Progenitor cell of endocrine pancreas (in vitro differentiated cells): Measurements from ENCODE around the gene SMCHD1. TPM values are rescaled to one million over a fixed set of nuclear protein-coding genes. Genes with fewer than 3 reads are reported as not detected.
"Not testable (repeated sequence)": the region's sequence is repeated elsewhere in the genome, so short reads cannot be mapped to it uniquely, and the experiment has no call there.

Source experiments
- DNase-seq: peaks from one replicate; pipeline ENCODE4 v3.0.0; 2021; ENCODE audit warnings: low spot score; ENCODE audit not compliant: unreplicated experiment
- H3K27ac Mint-ChIP-seq: 2 replicates; pipeline ENCODE4 v1.8.0; 2021; ENCODE audit warnings: mild to moderate bottlenecking, moderate library complexity, mixed read lengths
- H3K27me3 Mint-ChIP-seq: 2 replicates; pipeline ENCODE4 v1.8.0; 2021; ENCODE audit warnings: mixed read lengths
- H3K36me3 Mint-ChIP-seq: 2 replicates; pipeline ENCODE4 v1.8.0; 2022; ENCODE audit warnings: mixed read lengths; ENCODE audit not compliant: insufficient read depth
- H3K4me1 Mint-ChIP-seq: 2 replicates; pipeline ENCODE4 v1.8.0; 2021; ENCODE audit warnings: low read depth, mixed read lengths
- H3K4me3 Mint-ChIP-seq: 2 replicates; pipeline ENCODE4 v1.8.0; 2021; ENCODE audit warnings: low read depth, mild to moderate bottlenecking, moderate library complexity, mixed read lengths
- H3K9me3 Mint-ChIP-seq: 2 replicates; pipeline ENCODE4 v1.8.0; 2021; ENCODE audit warnings: low read depth, mixed read lengths
- total RNA-seq: library from RNA; stranded (reverse); gene quantifications from 2 replicates; pipeline ENCODE4 v1.2.1, GENCODE V29; 2021
- TF ChIP-seq, protein P1 (sequence below): fragments of 200-600 bp; sonication (generic); IDR thresholded peaks from one replicate; pipeline ENCODE4 v1.5.0; 2021; ENCODE audit warnings: antibody characterized with exemption, mild to moderate bottlenecking; ENCODE audit not compliant: unreplicated experiment

The SMCHD1 gene
- total RNA-seq, 1 donor from 2014 or later = 59.2 TPM

DNA sequence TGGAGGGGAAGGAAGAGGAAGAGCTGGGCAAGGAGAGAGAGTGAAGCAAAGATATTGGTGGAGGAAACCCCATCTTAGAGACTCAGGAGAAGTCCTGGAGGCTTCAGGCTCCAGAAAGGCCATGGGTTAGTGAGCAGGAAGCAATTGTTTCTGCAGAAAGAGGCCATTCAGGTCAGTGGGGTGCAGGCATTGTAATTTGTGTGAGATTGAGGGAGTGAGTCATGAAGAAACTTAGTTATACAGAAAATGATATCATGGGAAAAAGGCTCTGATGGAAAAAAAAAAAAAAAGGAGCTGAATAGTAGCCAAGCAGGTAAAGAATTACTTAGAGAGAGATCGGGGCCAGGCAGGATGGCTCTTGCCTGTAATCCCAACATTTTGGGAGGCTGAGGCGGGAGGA, 195.3 kb downstream of the SMCHD1 start:
- TF ChIP-seq, protein P1, sequence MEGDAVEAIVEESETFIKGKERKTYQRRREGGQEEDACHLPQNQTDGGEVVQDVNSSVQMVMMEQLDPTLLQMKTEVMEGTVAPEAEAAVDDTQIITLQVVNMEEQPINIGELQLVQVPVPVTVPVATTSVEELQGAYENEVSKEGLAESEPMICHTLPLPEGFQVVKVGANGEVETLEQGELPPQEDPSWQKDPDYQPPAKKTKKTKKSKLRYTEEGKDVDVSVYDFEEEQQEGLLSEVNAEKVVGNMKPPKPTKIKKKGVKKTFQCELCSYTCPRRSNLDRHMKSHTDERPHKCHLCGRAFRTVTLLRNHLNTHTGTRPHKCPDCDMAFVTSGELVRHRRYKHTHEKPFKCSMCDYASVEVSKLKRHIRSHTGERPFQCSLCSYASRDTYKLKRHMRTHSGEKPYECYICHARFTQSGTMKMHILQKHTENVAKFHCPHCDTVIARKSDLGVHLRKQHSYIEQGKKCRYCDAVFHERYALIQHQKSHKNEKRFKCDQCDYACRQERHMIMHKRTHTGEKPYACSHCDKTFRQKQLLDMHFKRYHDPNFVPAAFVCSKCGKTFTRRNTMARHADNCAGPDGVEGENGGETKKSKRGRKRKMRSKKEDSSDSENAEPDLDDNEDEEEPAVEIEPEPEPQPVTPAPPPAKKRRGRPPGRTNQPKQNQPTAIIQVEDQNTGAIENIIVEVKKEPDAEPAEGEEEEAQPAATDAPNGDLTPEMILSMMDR = no peak
- Mint-ChIP-seq H3K4me1 (peaks cover 22% of the 10 kb centered on the region), H3K36me3 (no peaks in the 10 kb centered on the region), H3K9me3 (no peaks in the 10 kb centered on the region), H3K27ac (no peak overlapping the region), H3K27me3 (peaks cover 60% of the 10 kb centered on the region), H3K4me3 (no peak overlapping the region)
- DNase-seq = no peak

DNA sequence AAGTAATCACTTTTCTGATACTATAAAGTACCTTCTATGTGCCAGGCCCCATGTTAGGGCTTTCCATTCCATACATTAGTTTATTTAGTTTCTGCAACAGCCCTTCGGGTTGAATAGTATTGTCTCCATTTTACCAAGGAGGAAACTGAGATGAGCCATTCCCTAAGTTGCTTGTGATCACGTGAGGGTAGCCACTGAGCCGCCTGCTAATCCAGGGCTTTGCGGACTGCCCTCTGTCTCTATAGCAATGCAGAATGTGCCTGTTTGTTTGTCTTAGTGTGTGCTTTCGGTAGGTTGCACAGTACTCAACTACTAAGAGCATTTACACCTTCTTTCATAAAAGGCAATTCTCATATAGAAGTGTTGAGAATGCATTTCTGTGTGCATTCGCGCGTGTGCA, 196.2 kb downstream of the SMCHD1 start:
- Mint-ChIP-seq H3K27ac (no peak overlapping the region), H3K36me3 (no peaks in the 10 kb centered on the region), H3K4me3 (no peak overlapping the region), H3K9me3 (no peaks in the 10 kb centered on the region), H3K4me1 (peaks cover 17% of the 10 kb centered on the region), H3K27me3 (peaks cover 51% of the 10 kb centered on the region)
- no peak for DNase-seq
- TF ChIP-seq, protein P1 = no peak

DNA sequence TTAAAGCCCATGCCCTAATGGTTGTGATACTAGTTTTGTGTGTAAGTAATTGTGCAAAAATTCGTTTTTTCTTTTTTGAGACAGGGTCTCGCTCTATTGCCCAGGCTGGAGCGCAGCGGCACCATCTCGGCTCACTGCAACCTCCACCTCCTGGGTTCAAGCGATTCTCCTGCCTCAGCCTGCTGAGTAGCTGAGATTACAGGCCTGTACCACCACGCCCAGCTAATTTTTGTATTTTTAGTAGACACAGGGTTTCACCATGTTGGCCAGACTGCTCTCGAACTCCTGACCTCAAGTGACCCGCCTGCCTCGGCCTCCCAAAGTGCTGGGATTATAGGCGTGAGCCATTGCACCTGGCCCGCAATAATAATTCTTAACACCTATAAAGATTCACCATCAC, 196.9 kb downstream of the SMCHD1 start:
- DNase-seq, H3K4me3 Mint-ChIP-seq, H3K27ac Mint-ChIP-seq, H3K9me3 Mint-ChIP-seq, H3K36me3 Mint-ChIP-seq: not testable (repeated sequence)
- peaks cover 17% of the 10 kb centered on the region for H3K4me1 Mint-ChIP-seq
- peaks cover 50% of the 10 kb centered on the region for H3K27me3 Mint-ChIP-seq

DNA sequence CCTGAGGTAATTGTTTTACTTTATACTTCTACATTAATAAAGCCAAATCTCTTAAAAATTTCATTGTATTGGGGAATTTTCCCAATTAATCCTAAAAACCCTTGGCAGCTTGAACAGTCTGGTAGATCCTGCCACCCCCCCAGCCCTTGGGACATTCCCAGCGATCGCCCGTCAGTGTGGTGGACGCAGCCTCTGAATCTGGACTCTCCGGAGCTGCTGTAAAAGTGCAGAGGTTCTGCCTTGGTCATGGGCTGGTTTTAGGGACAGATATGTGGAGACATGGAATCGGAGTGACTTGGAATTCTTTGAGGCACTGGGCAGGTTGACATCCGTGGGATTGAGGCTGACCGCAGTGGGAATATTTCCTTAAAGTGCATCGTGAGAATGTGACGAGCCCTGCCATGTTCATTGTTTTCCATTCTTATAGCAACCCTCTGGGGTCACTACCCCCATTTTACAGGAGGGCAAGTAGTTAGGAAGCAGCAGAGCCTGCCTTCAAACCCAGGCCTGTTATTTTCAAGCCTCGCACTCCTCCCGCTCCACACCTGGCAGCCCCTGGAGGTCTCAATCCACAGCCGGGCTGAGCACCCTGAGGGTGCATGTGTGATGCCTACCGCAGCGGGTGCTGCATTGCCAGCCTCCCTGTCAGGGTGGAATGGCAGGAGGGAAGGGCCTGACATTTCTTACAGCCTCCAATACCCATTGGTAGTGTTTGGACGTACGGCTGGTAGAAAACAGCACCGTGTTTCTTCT, 197.8 kb downstream of the SMCHD1 start:
- H3K4me3 Mint-ChIP-seq = no peak overlapping the region
- DNase-seq = no peak
- H3K36me3 Mint-ChIP-seq = no peaks in the 10 kb centered on the region
- H3K9me3 Mint-ChIP-seq = no peaks in the 10 kb centered on the region
- H3K27ac Mint-ChIP-seq = no peak overlapping the region
- TF ChIP-seq, protein P1 = no peak
- H3K4me1 Mint-ChIP-seq = peaks cover 16% of the 10 kb centered on the region
- H3K27me3 Mint-ChIP-seq = peaks cover 41% of the 10 kb centered on the region

DNA sequence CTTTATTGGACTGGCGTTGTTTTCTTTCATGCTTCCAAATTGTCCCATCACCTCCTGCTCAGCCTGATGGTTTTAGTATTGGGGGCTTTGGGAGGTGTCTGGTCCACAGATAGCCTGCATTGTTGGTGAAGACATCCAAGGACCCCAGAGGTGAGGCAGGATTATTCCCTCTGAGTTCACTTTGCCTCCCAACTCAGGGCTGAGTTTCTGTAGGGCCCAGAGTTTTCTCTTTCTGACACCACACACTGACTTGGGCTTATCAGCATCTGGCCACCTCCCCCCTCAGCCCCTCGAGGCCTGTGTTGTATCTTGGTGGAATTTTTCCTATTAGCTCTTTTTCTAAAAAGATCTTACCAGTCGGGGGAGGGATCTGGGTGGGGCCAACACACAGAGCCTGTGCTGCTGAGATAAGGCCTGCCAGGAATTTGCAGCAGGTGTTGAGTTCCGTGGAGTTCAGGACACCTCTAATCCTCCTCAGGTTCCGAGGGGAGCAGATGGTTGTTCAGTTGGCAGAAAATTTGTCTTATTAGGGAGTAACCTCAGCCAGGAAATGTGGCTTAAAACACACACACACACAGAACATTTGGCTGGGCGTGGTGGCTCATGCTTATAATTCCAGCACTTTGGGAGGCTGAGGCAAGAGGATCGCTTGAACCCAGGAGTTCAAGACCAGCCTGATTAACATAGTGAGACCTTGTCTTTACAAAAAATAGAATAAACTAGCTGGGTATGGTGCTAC, 198.6 kb downstream of the SMCHD1 start:
- no peak overlapping the region for H3K4me3 Mint-ChIP-seq
- TF ChIP-seq, protein P1 = no peak
- peaks cover 33% of the 10 kb centered on the region for H3K27me3 Mint-ChIP-seq
- DNase-seq = no peak
- H3K9me3 Mint-ChIP-seq = no peaks in the 10 kb centered on the region
- H3K27ac Mint-ChIP-seq = peak overlapping the region; percentile 37
- peaks cover 16% of the 10 kb centered on the region for H3K4me1 Mint-ChIP-seq
- H3K36me3 Mint-ChIP-seq = no peaks in the 10 kb centered on the region

Other genes starting within 250 kb of the SMCHD1 start
- gene METTL4, start 84.2 kb upstream of the SMCHD1 start, total RNA-seq = 11.2 and 11.3 TPM in 2 replicates
- gene NDC80, start 84.2 kb upstream of the SMCHD1 start, total RNA-seq = 15.0 and 17.4 TPM in 2 replicates
- gene EMILIN2, start 191.3 kb downstream of the SMCHD1 start, total RNA-seq = 8.7 and 12.5 TPM in 2 replicates